Sciatic nerve (tissue), 2 donors: ENCODE data around the gene HSPA6. TPM values are rescaled to one million over a fixed set of nuclear protein-coding genes. Genes with fewer than 3 reads are reported as not detected.
A peak's percentile ranks its signal among the peaks of the same experiment; 100 is the strongest.
"Not testable (repeated sequence)": the region's sequence is repeated elsewhere in the genome, so short reads cannot be mapped to it uniquely, and the experiment has no call there.

Source experiments
- ATAC-seq: fragments of 200-7000 bp; cut with Tn5 transposase; one replicate; pipeline ENCODE4 v1.9.1; 2020; ENCODE audit warnings: mild to moderate bottlenecking, moderate library complexity
- DNase-seq: peaks from one replicate; pipeline ENCODE4 v3.0.0-alpha.2; 2020; ENCODE audit warnings: low spot score
- intact Hi-C: fragments of 100-400 bp; cut with DNase I; formaldehyde crosslinking; loops from one replicate; pipeline ENCODE4 v1.14.2; 2022
- total RNA-seq: library from RNA; stranded (reverse); fragmentation: NEBNext Ultra II Directional; extraction: Animal tissue kit (Norgen Biotek cat#: 25700); gene quantifications from one replicate; pipeline ENCODE4 v1.2.1, GENCODE V29; 2021
- donor health status: DM: no; HTN: no; CAD: no.
- donor health status: DM: no; HTN: no; CAD: no.

HSPA6 gene
- 13.4 TPM for total RNA-seq

GRCh38 chr1:161523817-161524741, at the start of gene HSPA6:
HSPA6 (plus strand) TSS chr1:161524540; CDS start chr1:161524659, 119 bp downstream.
- intact Hi-C loops, result not testable (repeated sequence)

GRCh38 chr1:161477711-161478110, 46.6 kb upstream of the HSPA6 start:
- DNase-seq, intact Hi-C loops, ATAC-seq: not testable (repeated sequence)

More at GRCh38 chr1:161523817-161524741, at the start of gene HSPA6:
- DNase-seq, result peak; percentile 77
- ATAC-seq, result peak; percentile 89

- DNase-seq, result no peak
- no peak for ATAC-seq
- intact Hi-C loops, result no loop called here
These were observed 45.4 kb upstream of the HSPA6 start for GRCh38 chr1:161478985-161479384.

- intact Hi-C loops, result no loop called here
- ATAC-seq, result no peak
- no peak for DNase-seq
These were observed 43.8 kb upstream of the HSPA6 start for GRCh38 chr1:161480381-161481035.

- intact Hi-C loops, result no loop called here
- DNase-seq, result no peak
- ATAC-seq, result no peak
These were observed 42.5 kb upstream of the HSPA6 start for GRCh38 chr1:161481624-161482392.

- DNase-seq, result no peak
- intact Hi-C loops, result no loop called here
- no peak for ATAC-seq
These were observed 41.7 kb upstream of the HSPA6 start for GRCh38 chr1:161482610-161483009.

- intact Hi-C loops, result no loop called here
- ATAC-seq, result no peak
These were observed 41.0 kb upstream of the HSPA6 start for GRCh38 chr1:161483361-161483760.

GRCh38 chr1:161484613-161485012, 39.7 kb upstream of the HSPA6 start:
- no peak for ATAC-seq
- intact Hi-C loops, result no loop called here
- no peak for DNase-seq

More at GRCh38 chr1:161483361-161483760, 41.0 kb upstream of the HSPA6 start:
- DNase-seq, result no peak

- DNase-seq, result peak; percentile 71
- ATAC-seq, result peak; percentile 83
- intact Hi-C loops, result no loop called here
These were observed 37.3 kb upstream of the HSPA6 start for GRCh38 chr1:161486806-161487741.

- DNase-seq (no peak), ATAC-seq (no peak)
- intact Hi-C loops, result no loop called here
These were observed 32.9 kb upstream of the HSPA6 start for GRCh38 chr1:161491472-161491871.

GRCh38 chr1:161492827-161493226, 31.5 kb upstream of the HSPA6 start:
- DNase-seq, result no peak
- no peak for ATAC-seq
- intact Hi-C loops, result no loop called here

- DNase-seq, result no peak
- intact Hi-C loops, result no loop called here
- no peak for ATAC-seq
These were observed 30.1 kb upstream of the HSPA6 start for GRCh38 chr1:161494091-161494735.

GRCh38 chr1:161495490-161495889, 28.9 kb upstream of the HSPA6 start:
- intact Hi-C loops, result no loop called here
- no peak for DNase-seq
- ATAC-seq, result no peak

GRCh38 chr1:161497961-161498360, 26.4 kb upstream of the HSPA6 start:
- intact Hi-C loops, result no loop called here
- ATAC-seq, result no peak
- DNase-seq, result no peak

- no peak for DNase-seq
- no peak for ATAC-seq
- intact Hi-C loops, result no loop called here
These were observed 25.7 kb upstream of the HSPA6 start for GRCh38 chr1:161498646-161499045.

GRCh38 chr1:161499099-161500039, 25.0 kb upstream of the HSPA6 start:
- no peak for DNase-seq
- intact Hi-C loops, result no loop called here
- ATAC-seq, result peak; percentile 70

- intact Hi-C loops, result no loop called here
- DNase-seq (no peak), ATAC-seq (no peak)
These were observed 23.1 kb upstream of the HSPA6 start for GRCh38 chr1:161501234-161501633.
